Sigmoid colon (tissue), 4 donors: ENCODE results near the gene ZDHHC7.

ENCODE experiments used
- EP300 ChIP-seq, 4 donors: sonication (generic); formaldehyde crosslinking; IDR thresholded peaks; one replicate each; pipeline ENCODE4 v1.6.1; 2017; ENCODE audit warnings: antibody characterized with exemption in 4 of 4
- POLR2A ChIP-seq, 2 donors: fragments of 450-650 bp; IDR thresholded peaks; one replicate each; pipeline ENCODE4 v1.6.1; 2016; ENCODE audit warnings: antibody characterized with exemption in 2 of 2, mild to moderate bottlenecking in 2 of 2, moderate library complexity in 2 of 2
- TF ChIP-seq, protein P1 (sequence below), 4 experiments: fragments of 450-650 bp in 3 of 4; fragments of 200-600 bp in 1 of 4; IDR thresholded peaks; one replicate each; pipeline ENCODE4 v1.5.1; 2016 to 2019; ENCODE audit warnings: antibody characterized with exemption in 4 of 4, mild to moderate bottlenecking in 3 of 4, moderate library complexity in 2 of 4

DNA sequence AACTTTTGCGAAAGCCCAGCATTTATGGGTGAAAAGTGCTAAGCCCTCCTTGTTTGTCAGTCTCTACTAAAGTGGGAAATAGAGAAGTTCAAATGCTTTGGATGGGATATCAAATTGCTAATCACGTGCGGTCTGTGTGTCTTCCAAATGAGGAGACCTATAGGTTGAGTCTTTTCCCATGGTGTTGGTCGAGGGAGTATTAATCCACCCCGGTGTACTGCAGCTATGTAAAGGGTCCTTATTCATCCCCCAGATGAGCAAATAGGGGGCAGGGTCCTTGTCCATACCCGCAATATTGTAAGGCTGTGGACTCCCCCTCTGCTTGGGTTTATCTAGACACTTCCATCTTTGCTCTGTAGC is 30.8 kb upstream of the ZDHHC7 start:
- TF ChIP-seq POLR2A (IDR thresholded peaks at IDR 0.05) (no peak), EP300 (IDR thresholded peaks at IDR 0.05) (no peak)
- TF ChIP-seq, protein P1, sequence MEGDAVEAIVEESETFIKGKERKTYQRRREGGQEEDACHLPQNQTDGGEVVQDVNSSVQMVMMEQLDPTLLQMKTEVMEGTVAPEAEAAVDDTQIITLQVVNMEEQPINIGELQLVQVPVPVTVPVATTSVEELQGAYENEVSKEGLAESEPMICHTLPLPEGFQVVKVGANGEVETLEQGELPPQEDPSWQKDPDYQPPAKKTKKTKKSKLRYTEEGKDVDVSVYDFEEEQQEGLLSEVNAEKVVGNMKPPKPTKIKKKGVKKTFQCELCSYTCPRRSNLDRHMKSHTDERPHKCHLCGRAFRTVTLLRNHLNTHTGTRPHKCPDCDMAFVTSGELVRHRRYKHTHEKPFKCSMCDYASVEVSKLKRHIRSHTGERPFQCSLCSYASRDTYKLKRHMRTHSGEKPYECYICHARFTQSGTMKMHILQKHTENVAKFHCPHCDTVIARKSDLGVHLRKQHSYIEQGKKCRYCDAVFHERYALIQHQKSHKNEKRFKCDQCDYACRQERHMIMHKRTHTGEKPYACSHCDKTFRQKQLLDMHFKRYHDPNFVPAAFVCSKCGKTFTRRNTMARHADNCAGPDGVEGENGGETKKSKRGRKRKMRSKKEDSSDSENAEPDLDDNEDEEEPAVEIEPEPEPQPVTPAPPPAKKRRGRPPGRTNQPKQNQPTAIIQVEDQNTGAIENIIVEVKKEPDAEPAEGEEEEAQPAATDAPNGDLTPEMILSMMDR (IDR thresholded peaks at IDR 0.05) = no peak
